Astrocyte (in vitro differentiated cells and primary cell): Measurements from ENCODE around the gene MPEG1. TPM values are rescaled to one million over a fixed set of nuclear protein-coding genes. Genes with fewer than 3 reads are reported as not detected.

Experiments
- DNase-seq: peaks from one replicate; pipeline ENCODE4 v3.0.0-alpha.2; 2010; ENCODE audit warnings: low read depth
- FAIRE-seq: peaks from 2 replicates; lab custom pipeline; 2011; peaks lifted over from hg19 to GRCh38; lab: Jason Lieb, UNC
- H2AFZ ChIP-seq: 2 replicates; pipeline ENCODE4 v1.6.0; 2012; ENCODE audit warnings: low read depth, low read length, inconsistent platforms
- H3K27ac ChIP-seq: 2 replicates; pipeline ENCODE4 v1.5.1; 2011; ENCODE audit warnings: low read depth, low read length, inconsistent platforms
- H3K27me3 ChIP-seq: 2 replicates; pipeline ENCODE4 v1.6.0; 2011; ENCODE audit warnings: low read length, inconsistent platforms; ENCODE audit not compliant: insufficient read depth
- H3K36me3 ChIP-seq: 2 replicates; pipeline ENCODE4 v1.5.1; 2011; ENCODE audit warnings: low read length, inconsistent platforms; ENCODE audit not compliant: insufficient read depth
- H3K4me1 ChIP-seq: 2 replicates; pipeline ENCODE4 v1.5.1; 2011; ENCODE audit warnings: low read length, inconsistent platforms; ENCODE audit not compliant: insufficient read depth
- H3K4me2 ChIP-seq: 2 replicates; pipeline ENCODE4 v1.6.0; 2012; ENCODE audit warnings: low read length, inconsistent platforms
- H3K4me3 ChIP-seq: 2 replicates; pipeline ENCODE4 v1.5.1; 2011; ENCODE audit warnings: low read depth, mild to moderate bottlenecking, low read length, inconsistent platforms; ENCODE audit not compliant: insufficient read depth
- H3K79me2 ChIP-seq: 2 replicates; pipeline ENCODE4 v1.6.0; 2012; ENCODE audit warnings: mild to moderate bottlenecking, low read length, inconsistent platforms; ENCODE audit not compliant: insufficient read depth
- H3K9ac ChIP-seq: 2 replicates; pipeline ENCODE4 v1.6.0; 2012; ENCODE audit warnings: mild to moderate bottlenecking, low read length, inconsistent platforms
- H3K9me3 ChIP-seq: 2 replicates; pipeline ENCODE4 v1.5.1; 2012; ENCODE audit warnings: low read depth, mild to moderate bottlenecking, low read length, inconsistent platforms; ENCODE audit not compliant: insufficient read depth
- H4K20me1 ChIP-seq: 2 replicates; pipeline ENCODE4 v1.6.0; 2012; ENCODE audit warnings: low read length, inconsistent platforms; ENCODE audit not compliant: insufficient read depth
- H3K27ac Mint-ChIP-seq: one replicate; pipeline ENCODE4 v1.8.0; 2021; ENCODE audit warnings: mild to moderate bottlenecking, mixed read lengths; ENCODE audit not compliant: unreplicated experiment
- H3K27me3 Mint-ChIP-seq: one replicate; pipeline ENCODE4 v1.8.0; 2021; ENCODE audit warnings: low read depth, mixed read lengths; ENCODE audit not compliant: unreplicated experiment
- H3K36me3 Mint-ChIP-seq: one replicate; pipeline ENCODE4 v1.8.0; 2021; ENCODE audit warnings: low read depth, mixed read lengths; ENCODE audit not compliant: unreplicated experiment
- H3K4me1 Mint-ChIP-seq: one replicate; pipeline ENCODE4 v1.8.0; 2021; ENCODE audit warnings: low read depth, mixed read lengths; ENCODE audit not compliant: unreplicated experiment
- H3K4me3 Mint-ChIP-seq: one replicate; pipeline ENCODE4 v1.8.0; 2021; ENCODE audit warnings: mild to moderate bottlenecking, moderate library complexity, mixed read lengths; ENCODE audit not compliant: unreplicated experiment
- H3K9me3 Mint-ChIP-seq: one replicate; pipeline ENCODE4 v1.8.0; 2021; ENCODE audit warnings: mild to moderate bottlenecking, mixed read lengths; ENCODE audit not compliant: unreplicated experiment
- EZH2 ChIP-seq: IDR thresholded peaks from 2 replicates; pipeline ENCODE4 v1.6.1; 2012; ENCODE audit warnings: mild to moderate bottlenecking, low read length, inconsistent platforms; ENCODE audit not compliant: insufficient read depth
- total RNA-seq: library from RNA; stranded (reverse); gene quantifications from 2 replicates; pipeline ENCODE4 v1.2.1, GENCODE V29; 2021
- TF ChIP-seq, protein P1 (sequence below): IDR thresholded peaks from 2 replicates; pipeline ENCODE4 v1.5.1; 2011; ENCODE audit warnings: low read depth, mild to moderate bottlenecking, inconsistent platforms, low read length, moderate library complexity; ENCODE audit not compliant: insufficient read depth

The MPEG1 gene
- total RNA-seq, 1 donor from 2014 or later, result not detected

DNA sequence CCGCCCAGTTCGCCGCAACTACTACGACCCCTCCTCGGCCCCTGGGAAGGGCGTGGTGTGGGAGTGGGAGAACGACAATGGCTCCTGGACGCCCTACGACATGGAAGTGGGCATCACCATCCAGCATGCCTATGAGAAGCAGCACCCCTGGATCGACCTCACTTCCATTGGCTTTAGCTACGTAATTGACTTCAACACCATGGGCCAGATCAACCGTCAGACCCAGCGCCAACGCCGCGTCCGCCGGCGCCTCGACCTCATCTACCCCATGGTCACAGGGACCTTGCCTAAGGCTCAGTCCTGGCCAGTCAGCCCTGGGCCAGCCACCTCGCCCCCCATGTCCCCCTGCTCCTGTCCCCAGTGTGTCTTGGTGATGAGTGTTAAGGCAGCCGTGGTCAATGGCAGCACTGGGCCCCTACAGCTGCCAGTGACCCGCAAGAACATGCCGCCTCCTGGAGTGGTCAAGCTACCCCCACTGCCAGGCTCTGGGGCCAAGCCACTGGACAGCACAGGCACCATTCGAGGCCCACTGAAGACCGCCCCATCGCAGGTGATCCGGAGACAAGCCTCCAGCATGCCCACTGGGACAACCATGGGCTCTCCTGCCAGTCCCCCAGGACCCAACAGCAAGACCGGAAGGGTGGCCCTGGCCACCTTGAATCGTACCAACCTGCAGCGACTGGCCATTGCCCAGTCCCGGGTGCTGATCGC, 30.8 kb downstream of the MPEG1 start:
- TF ChIP-seq EZH2, result no peak
- TF ChIP-seq, protein P1, sequence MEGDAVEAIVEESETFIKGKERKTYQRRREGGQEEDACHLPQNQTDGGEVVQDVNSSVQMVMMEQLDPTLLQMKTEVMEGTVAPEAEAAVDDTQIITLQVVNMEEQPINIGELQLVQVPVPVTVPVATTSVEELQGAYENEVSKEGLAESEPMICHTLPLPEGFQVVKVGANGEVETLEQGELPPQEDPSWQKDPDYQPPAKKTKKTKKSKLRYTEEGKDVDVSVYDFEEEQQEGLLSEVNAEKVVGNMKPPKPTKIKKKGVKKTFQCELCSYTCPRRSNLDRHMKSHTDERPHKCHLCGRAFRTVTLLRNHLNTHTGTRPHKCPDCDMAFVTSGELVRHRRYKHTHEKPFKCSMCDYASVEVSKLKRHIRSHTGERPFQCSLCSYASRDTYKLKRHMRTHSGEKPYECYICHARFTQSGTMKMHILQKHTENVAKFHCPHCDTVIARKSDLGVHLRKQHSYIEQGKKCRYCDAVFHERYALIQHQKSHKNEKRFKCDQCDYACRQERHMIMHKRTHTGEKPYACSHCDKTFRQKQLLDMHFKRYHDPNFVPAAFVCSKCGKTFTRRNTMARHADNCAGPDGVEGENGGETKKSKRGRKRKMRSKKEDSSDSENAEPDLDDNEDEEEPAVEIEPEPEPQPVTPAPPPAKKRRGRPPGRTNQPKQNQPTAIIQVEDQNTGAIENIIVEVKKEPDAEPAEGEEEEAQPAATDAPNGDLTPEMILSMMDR, result no peak
- DNase-seq (no peak), FAIRE-seq (no peak)
- Histone ChIP-seq H3K27ac (no peak overlapping the region), H3K27me3 (peaks cover 13% of the 10 kb centered on the region), H3K36me3 (no peaks in the 10 kb centered on the region), H3K4me3 (no peak overlapping the region), H3K4me1 (no peaks in the 10 kb centered on the region), H2AFZ (no peak overlapping the region), H3K4me2 (no peak overlapping the region), H4K20me1 (no peaks in the 10 kb centered on the region), H3K9me3 (no peaks in the 10 kb centered on the region), H3K9ac (no peak overlapping the region), H3K79me2 (no peaks in the 10 kb centered on the region)
- H3K27me3 Mint-ChIP-seq, result no peaks in the 10 kb centered on the region
- no peak overlapping the region for H3K27ac Mint-ChIP-seq
- H3K9me3 Mint-ChIP-seq, result peaks cover 5% of the 10 kb centered on the region
- peaks cover 22% of the 10 kb centered on the region for H3K36me3 Mint-ChIP-seq
- peaks cover 8% of the 10 kb centered on the region for H3K4me1 Mint-ChIP-seq
- H3K4me3 Mint-ChIP-seq, result no peak overlapping the region

DNA sequence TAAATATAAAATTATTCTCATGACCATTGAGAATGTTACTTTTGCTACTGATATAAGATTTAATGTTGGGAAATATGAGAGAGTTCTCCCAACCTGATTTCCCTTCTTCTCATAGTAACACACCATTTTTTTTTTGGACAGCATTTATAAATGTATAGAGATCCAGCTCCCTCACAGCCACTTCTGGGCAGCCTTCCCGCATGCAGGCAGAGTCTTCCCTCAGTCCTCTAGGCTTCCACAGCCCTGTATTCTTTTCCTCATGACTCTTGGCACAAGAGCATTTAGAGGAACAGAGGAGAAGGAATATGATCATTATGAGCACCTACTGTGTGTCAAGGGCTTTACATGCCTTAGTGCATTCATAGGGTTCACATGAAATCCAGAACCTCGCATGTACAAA, 31.8 kb downstream of the MPEG1 start:
- Mint-ChIP-seq H3K27ac (peak overlapping the region; percentile 64), H3K36me3 (peaks cover 22% of the 10 kb centered on the region), H3K9me3 (peaks cover 5% of the 10 kb centered on the region), H3K4me3 (no peak overlapping the region), H3K4me1 (peaks cover 8% of the 10 kb centered on the region), H3K27me3 (no peaks in the 10 kb centered on the region)
- H3K4me3 ChIP-seq, result no peak overlapping the region
- no peak for TF ChIP-seq EZH2
- TF ChIP-seq, protein P1, result no peak
- H4K20me1 ChIP-seq, result no peaks in the 10 kb centered on the region
- FAIRE-seq, result no peak
- no peak overlapping the region for H3K27ac ChIP-seq
- no peaks in the 10 kb centered on the region for H3K9me3 ChIP-seq
- peaks cover 22% of the 10 kb centered on the region for H3K27me3 ChIP-seq
- no peak for DNase-seq
- no peak overlapping the region for H2AFZ ChIP-seq
- no peaks in the 10 kb centered on the region for H3K79me2 ChIP-seq
- no peaks in the 10 kb centered on the region for H3K4me1 ChIP-seq
- no peak overlapping the region for H3K9ac ChIP-seq
- no peak overlapping the region for H3K4me2 ChIP-seq
- no peaks in the 10 kb centered on the region for H3K36me3 ChIP-seq

DNA sequence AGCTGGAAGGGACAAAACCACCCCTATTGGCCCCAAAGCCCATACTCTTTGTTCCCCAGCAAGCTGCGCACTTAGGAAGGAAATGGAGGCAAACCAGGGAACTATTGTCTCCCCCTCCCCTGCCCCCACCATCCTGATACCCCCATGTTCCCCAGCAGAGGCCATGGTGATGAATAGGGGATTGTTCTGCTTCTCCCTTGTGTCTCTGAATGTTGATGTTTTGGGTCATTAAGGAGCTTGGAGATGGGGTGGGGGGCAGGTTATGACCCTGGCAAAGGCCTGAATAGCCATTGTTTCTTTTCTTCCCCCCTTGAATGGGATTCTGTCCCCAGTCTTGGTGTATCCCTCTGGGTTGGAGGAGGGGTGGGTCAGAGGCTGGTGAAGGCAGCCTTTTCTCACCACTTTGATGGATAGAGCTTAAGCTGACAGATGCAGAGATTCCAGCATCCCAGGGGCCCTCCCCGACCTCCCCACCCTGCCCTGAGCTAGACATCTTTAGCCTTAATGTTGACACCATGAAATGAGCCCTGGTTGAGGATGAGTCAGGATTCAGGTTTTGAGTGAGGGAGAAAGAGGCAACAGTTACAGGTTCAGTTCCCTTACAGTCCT, 32.5 kb downstream of the MPEG1 start:
- H3K9me3 Mint-ChIP-seq, result peaks cover 5% of the 10 kb centered on the region
- no peak for DNase-seq
- FAIRE-seq, result no peak

More for the DNA sequence above, 32.5 kb downstream of the MPEG1 start:
- Histone ChIP-seq H3K9me3 (no peaks in the 10 kb centered on the region), H3K4me1 (no peaks in the 10 kb centered on the region), H3K9ac (no peak overlapping the region), H2AFZ (no peak overlapping the region), H3K4me3 (no peak overlapping the region), H3K27me3 (peaks cover 23% of the 10 kb centered on the region), H3K4me2 (no peak overlapping the region), H3K27ac (no peak overlapping the region), H3K79me2 (no peaks in the 10 kb centered on the region), H3K36me3 (no peaks in the 10 kb centered on the region), H4K20me1 (no peaks in the 10 kb centered on the region)
- H3K27ac Mint-ChIP-seq, result no peak overlapping the region
- H3K4me3 Mint-ChIP-seq, result no peak overlapping the region
- peaks cover 10% of the 10 kb centered on the region for H3K4me1 Mint-ChIP-seq
- peaks cover 22% of the 10 kb centered on the region for H3K36me3 Mint-ChIP-seq
- no peaks in the 10 kb centered on the region for H3K27me3 Mint-ChIP-seq
- TF ChIP-seq, protein P1, result no peak
- no peak for TF ChIP-seq EZH2
